Fibroblast of pulmonary artery (primary cell): ENCODE data around the gene SHC1.

Source experiments
- DNase-seq: peaks from one replicate; pipeline ENCODE4 v3.0.0-alpha.2; 2010; ENCODE audit warnings: low read depth
- H3K4me3 ChIP-seq: replicated peaks from 2 replicates; pipeline ENCODE4 v1.5.1; 2011; ENCODE audit warnings: low read depth, mild to moderate bottlenecking, control low read depth, low read length, moderate library complexity
- CTCF ChIP-seq: IDR thresholded peaks from 2 replicates; pipeline ENCODE4 v1.5.1; 2011; ENCODE audit warnings: mild to moderate bottlenecking, control low read depth, low read length, inconsistent platforms; ENCODE audit errors: missing control alignments

Gene SHC1

GRCh38 chr1:154957091-154957657, 13.4 kb downstream of the SHC1 start:
- no peak overlapping the region for H3K4me3 ChIP-seq
- TF ChIP-seq CTCF = no peak
- DNase-seq = no peak

- no peak for DNase-seq
- peak overlapping the region; percentile 80 for H3K4me3 ChIP-seq
- TF ChIP-seq CTCF = no peak
Observed at GRCh38 chr1:154956544-154956941, 14.0 kb downstream of the SHC1 start.

GRCh38 chr1:154955718-154956543, 14.6 kb downstream of the SHC1 start, which contains the start of gene PBXIP1:
TSS of gene PBXIP1 (minus strand) at chr1:154956099. CDS start at chr1:154953721, 2,378 bp downstream.
- peak; percentile 46 for TF ChIP-seq CTCF
- DNase-seq = peak; percentile 92

GRCh38 chr1:154955039-154955717, 15.4 kb downstream of the SHC1 start:
- H3K4me3 ChIP-seq = peak overlapping the region; percentile 80
- no peak for TF ChIP-seq CTCF
- DNase-seq = peak; percentile 88

More at GRCh38 chr1:154955718-154956543, 14.6 kb downstream of the SHC1 start, which contains the start of gene PBXIP1:
- peak within 1 kb of the TSS; percentile 80 for H3K4me3 ChIP-seq

GRCh38 chr1:154954541-154954940, 16.0 kb downstream of the SHC1 start:
- H3K4me3 ChIP-seq = no peak overlapping the region
- TF ChIP-seq CTCF = no peak
- no peak for DNase-seq

- TF ChIP-seq CTCF = no peak
- no peak overlapping the region for H3K4me3 ChIP-seq
- DNase-seq = no peak
Observed at GRCh38 chr1:154953611-154954038, 16.9 kb downstream of the SHC1 start.
